Transverse colon (tissue), 4 donors: ENCODE results near the gene EEF1B2.

Experiments
- CTCF ChIP-seq, 5 experiments: fragments of 200-600 bp in 3 of 5; fragments of 450-650 bp in 2 of 5; sonication (generic) in 3 of 5; IDR thresholded peaks; 1 replicate in 2 of 5; 2 replicates in 3 of 5; pipeline ENCODE4 v1.5.1; 2016 to 2017; ENCODE audit warnings: antibody characterized with exemption in 5 of 5, inconsistent platforms in 3 of 5, mild to moderate bottlenecking in 2 of 5, moderate library complexity in 1 of 5
- POLR2A ChIP-seq: fragments of 450-650 bp; IDR thresholded peaks from one replicate; pipeline ENCODE4 v1.6.1; 2016; ENCODE audit warnings: antibody characterized with exemption, mild to moderate bottlenecking, moderate library complexity
- POLR2AphosphoS5 ChIP-seq, 3 donors: sonication (generic); formaldehyde crosslinking; IDR thresholded peaks; one replicate each; pipeline ENCODE4 v1.6.1; 2016; ENCODE audit warnings: antibody characterized with exemption in 3 of 3

DNA sequence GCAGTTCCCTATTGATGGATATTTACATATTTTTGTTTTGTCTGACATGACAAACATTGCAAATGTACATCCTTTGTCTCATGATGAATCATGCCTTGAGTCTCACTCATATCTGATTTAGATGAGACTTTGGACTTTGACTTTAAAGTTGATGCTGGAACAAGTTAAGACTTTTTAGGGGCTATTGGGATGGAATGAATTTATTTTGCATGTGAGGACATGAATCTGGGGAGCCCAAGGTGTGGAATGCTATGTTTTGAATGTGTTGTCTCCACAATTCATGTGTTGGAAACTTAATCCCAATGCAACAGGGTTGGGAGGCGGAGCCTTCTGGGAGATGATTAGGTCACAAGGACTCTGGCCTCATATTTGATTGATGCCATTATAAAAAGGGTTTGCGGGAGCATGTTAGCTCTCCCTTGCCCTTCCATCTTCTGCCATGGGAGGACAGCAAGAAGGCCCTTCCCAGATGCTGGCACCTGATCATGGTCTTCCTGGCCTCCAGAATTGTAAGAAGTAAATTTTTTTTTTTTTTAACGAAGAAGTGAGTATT is 44.6 kb upstream of the EEF1B2 start:
- TF ChIP-seq CTCF (IDR thresholded peaks at IDR 0.05) (no peak), POLR2A (no peak), POLR2AphosphoS5 (IDR thresholded peaks at IDR 0.05) (no peak)
